ENCODE measurements around the gene IMPA2. TPM values are rescaled to one million over a fixed set of nuclear protein-coding genes. Genes with fewer than 3 reads are reported as not detected.

The IMPA2 gene
- total RNA-seq, 1 donor: 83.7 TPM

DNA sequence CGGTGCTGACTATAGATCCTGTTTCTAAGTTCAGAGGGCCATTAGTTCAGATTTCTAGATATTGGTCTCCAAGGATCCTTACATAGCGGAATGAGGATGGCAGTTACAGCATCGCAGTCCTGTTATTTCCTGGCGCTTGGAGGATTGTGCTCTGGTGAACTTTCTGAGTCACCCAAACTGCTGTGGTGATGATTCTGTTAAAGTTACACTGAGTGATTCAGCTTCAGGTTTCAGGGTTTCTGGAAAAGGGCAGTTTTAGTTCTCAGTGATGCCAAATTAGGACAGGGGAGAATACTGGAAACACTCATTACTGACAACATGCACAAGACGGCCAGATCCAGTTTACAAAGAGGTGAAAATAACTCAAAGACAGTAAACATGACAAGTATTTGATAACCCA lies 60.3 kb downstream of the IMPA2 start:
- DNase-seq (ENCODE audit: low read depth in 2 of 3, low spot score in 2 of 3): peak in 1 of 3 donors; percentile 8

DNA sequence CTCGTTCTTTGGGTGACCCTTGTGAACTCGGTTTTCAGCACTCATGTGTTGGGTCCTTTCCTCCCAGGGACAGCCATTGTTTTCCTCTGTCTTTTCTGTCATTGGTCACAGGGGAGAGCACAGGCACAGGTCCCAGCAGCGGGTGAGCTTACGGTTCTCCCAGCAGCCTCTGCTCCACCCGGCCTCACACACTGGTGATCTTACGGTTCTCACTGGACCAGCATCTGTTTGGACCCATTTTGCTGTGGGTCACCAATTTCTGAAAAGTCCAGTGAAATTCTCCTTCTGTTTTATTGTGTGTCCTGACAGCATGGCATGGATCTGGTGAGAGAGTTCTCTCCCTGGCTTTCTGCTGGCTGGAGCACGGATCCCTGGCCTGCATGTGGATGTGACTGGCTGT lies 62.5 kb downstream of the IMPA2 start:
- DNase-seq (ENCODE audit: low read depth in 2 of 3, low spot score in 2 of 3): no peak

DNA sequence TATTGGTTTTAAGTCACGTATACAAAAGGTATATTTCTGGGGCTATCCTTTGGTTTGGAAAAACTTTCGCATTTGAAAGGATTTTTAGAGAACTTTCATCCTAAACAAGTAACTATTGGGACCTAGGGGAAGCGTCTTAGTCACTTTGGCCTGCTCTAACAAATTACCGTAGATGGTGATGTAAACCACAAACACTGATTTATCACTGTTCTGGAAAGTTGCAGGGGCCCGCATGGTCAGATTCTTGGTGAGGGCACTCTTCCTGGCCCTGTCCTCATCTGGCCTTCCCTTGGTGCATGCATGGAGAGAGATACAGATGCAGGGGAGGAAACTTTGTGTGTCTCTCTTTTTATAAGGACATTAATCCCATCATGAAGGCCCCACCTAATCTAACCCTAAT lies 63.3 kb downstream of the IMPA2 start:
- DNase-seq (ENCODE audit: low read depth in 2 of 3, low spot score in 2 of 3): no peak

DNA sequence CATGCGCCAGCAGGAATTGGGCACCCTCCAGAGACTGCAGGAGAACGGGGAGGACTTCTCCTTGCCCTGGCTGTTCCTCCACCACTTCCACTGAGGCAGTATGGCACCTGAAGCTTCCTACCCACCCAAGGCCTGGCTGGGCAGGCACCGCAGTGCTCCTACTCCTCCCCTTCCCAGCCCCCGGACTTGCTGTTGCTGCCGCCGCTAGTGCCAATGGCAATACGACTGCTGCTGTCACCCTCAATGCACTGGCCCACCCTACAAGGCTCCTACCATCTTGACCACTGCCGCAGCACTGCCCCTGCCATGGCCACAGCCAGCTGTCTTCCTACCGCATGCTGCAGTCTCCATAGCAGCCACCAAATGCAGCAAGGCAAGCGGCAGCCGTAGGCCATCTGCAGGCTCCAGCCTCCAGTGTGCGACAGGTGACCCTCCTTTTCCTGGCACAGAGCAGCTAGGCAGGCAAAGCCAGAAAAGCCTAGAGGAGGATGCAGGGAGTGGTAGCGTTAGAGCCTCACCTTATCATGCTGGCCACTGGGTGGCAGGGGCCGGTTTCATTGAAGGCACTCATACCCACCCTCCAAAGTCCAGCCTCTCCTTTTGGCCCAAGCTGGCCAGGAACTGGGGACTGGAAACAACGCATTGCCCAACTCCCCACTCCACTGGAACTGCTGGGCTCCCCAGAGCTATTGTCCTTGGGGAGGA lies 64.9 kb downstream of the IMPA2 start:
- DNase-seq (ENCODE audit: low read depth in 2 of 3, low spot score in 2 of 3): no peak

DNA sequence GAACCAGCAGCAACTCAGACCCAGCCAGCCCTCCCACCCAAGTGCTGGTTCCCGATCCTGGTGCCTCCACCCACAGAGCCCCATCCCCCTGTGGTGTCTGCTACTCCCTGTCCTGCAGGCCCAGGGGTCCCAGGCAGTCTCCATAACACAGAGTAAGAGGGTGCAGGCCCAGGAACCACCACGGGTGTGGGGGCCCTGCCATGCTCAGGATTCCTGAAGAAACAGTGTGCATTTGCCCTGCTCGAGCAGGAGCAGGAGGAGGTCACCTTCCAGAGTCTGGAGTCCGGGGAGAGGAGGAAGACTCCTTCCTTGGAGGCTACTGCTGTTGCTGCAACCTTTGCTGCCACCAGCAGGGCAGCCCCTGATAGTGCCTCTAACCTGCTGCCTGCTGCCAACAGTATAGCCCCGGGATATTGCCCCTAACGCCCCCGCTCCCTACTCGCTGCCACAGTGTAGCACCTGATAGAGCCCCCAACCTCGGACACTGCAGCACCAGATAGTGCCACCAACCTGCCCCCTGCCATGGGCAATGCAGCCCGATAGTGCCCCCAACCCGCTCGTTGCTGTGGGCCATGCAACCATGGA lies 65.5 kb downstream of the IMPA2 start:
- no peak for DNase-seq (ENCODE audit: low read depth in 2 of 3, low spot score in 2 of 3)

DNA sequence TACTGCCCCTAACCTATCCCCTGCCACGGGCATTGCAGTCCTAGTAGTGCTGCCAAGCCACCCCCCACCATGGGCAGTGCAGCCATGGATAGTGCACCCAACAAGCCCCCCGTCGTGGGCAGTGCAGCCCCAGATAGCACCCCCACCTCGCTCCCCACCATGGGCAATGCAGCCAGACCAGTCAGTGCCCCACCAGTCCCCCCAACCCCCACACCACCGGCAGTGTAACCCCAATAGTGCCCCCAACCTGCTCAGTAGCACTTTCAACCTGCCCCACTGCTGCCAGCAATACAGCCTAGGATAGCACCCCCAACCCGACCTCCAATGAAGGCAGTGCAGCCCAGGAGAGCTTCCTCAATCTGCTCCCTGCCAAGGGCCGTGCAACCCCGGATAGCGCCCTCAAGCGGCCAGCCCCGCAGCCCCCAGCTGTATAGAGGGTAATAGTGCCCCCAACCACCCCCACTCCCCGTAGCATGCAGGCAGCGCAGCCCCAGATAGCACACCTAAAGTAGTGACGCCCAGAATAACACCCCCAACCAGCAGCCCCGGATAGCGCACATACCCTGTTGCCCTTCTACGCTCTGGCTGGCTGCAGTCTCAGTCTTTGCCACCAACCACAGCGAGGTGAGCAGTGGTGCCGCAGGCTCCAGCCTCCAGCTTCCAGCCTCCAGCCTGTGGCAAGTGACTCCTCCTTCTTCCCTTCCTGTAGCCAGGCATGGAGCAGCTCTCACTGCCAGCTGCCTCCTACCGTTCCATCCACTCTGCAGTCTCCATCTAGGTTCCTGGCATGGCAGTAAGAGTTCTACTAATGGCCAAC lies 66.9 kb downstream of the IMPA2 start:
- DNase-seq (ENCODE audit: low read depth in 2 of 3, low spot score in 2 of 3): no peak

DNA sequence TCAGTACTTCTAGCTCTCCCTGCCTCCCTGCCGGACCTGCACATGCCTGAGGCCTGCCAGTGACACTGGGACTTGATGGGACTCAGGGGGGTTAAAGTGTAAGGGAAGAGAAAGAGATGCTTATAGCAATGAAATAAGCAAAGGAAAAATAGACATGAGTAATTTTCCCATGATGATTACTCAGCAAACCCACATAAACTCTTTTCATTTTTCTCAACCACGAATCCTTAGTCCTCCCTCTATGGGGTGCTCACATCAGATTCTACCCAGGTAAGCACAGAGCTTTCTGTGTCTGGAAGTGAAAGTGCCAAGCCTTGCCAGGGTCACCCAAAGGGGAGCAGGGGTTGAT lies 67.5 kb downstream of the IMPA2 start:
- DNase-seq (ENCODE audit: low read depth in 2 of 3, low spot score in 2 of 3): no peak

DNA sequence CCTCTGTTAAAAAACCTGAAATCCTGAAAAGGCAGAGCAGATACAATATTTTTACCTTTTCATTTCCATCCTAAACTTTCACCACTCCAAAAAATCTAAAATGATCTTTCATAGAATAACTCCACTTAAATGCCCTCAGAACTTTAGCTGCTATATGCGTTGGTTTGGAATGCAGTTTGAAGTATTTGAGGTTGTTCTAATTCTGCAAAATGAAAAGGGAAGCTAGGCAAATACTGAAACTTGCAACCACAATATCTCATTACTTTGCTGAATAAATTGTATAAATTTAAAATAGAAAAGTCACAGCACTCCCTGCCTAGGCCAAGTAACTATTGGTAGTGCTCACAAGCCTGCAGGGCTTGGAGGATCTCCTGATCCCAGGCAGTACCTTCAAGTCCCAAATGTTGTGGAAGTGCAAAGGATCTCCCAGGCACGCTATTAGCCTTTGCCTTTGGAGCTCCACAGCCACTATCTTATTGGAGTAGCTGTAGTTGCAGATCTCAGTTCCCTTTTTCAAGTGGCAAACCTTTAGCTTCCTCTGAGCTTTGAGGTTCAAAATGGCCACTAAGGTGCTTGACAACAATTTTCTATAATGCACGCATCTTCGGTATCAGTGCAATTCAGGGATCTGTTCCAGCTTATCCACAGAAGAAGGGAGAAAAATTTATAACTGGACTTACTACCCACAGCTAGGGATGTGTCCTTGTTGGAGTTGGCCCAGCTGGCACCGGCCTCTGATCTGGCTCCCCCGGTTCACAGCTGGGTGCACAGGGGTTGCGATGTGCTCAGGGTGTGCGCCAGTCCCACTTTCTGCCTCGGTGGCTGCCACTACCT lies 68.9 kb downstream of the IMPA2 start:
- peak in 1 of 3 donors; percentile 35 for DNase-seq (ENCODE audit: low read depth in 2 of 3, low spot score in 2 of 3)

DNA sequence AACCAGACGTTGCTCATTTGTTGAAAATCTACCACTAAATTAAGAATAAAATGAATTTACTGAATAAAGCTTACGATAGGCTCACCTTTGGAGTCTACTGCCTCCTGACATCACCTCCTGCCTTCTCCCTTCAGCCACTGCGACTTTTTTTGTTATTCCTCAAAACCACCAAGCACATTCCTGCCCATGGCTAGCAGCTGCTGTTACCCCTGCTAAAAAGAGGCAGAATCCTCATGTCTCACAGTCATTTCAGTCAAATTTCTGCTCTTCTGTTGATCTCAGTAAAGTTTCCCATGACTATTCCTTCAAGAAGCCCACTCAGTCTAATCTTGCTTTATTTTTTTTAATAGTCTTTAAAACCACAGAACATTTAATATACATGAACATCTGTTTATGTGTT lies 71.6 kb downstream of the IMPA2 start:
- DNase-seq (ENCODE audit: low read depth in 2 of 3, low spot score in 2 of 3): no peak

DNA sequence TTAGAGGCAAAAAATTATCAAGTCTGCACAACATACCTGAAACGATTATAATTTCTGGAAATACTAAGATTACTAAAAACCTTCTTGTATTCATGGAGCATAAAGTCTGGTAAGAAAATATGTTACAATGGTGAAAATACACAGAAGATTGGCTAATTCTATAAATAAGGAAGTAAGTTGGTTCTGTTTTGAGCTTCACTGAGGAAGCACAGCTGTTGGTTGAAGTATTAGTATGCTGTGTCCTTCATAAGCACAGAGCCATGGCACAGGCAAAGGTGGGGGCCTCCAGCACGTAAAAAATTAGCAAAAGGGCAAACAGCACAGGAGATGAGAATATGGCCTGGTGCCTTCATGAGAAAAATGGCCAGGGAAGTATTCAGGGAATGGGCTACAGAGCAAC lies 72.0 kb downstream of the IMPA2 start:
- DNase-seq (ENCODE audit: low read depth in 2 of 3, low spot score in 2 of 3): peak in 1 of 3 donors; percentile 44

DNA sequence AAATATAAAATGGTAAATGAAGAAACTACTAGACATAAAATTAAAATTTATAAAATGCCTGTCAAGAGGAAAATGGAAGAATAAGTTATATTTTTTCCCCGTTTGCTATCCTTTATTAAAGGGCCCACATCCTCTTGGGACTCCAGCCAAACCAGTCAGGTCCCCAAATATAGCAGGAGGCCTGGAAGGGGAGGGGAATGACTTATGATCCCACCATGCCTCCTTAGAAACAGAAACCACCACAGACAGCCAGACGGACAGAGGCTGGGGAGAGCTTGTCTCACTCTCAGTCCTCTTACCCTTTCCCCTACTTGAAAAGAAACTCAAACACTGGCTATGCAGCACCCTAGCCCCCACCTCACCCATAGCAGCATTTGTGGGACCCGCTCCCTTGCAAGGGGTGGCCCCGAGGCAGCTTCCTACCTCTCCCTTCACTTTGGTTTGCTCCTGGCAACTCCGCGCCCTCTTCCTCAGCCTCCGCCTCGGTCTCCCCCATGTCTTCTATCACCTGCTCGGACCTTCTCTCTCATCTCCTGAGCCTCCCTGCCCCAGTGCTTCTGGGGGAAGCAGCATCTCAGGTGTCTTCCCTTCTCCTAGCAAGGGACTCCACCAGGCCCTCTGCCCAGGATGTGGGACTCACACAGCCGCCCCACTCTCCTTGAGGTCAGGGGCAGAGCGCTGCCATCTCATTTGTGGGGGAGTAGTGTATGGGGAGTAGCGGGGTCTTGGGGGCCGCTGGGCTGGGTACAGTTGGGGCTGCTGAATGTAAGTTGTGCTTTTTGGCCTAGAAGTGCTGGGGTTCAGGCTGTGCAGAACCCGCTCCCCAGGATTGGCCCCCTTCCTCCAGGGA lies 75.0 kb downstream of the IMPA2 start:
- no peak for DNase-seq (ENCODE audit: low read depth in 2 of 3, low spot score in 2 of 3)

DNA sequence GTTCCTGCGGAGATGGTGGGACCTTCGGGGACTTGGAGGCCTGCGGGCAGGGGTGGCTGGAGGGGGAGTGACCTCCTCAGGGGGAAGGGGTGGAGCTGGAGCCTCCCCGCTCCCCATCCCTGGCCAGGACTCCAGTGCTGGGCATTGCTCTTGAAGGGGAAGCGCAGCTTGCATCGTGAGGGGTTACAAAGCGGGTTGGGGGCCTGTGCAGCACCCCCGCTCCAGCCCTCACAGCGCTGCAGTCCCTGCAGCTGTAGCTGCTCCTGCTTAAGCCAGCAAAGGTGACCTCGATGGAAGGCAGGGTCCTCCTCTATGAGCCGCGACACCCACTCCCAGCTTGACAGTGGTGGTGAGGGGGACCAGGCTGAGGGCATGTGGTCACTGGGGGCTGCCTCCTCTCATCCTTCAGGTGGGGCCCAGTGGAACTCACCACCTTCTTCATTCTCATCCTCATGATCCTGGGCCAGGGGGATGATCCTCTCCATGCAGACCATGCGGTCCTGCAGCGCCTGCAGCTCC lies 75.6 kb downstream of the IMPA2 start:
- no peak for DNase-seq (ENCODE audit: low read depth in 2 of 3, low spot score in 2 of 3)

DNA sequence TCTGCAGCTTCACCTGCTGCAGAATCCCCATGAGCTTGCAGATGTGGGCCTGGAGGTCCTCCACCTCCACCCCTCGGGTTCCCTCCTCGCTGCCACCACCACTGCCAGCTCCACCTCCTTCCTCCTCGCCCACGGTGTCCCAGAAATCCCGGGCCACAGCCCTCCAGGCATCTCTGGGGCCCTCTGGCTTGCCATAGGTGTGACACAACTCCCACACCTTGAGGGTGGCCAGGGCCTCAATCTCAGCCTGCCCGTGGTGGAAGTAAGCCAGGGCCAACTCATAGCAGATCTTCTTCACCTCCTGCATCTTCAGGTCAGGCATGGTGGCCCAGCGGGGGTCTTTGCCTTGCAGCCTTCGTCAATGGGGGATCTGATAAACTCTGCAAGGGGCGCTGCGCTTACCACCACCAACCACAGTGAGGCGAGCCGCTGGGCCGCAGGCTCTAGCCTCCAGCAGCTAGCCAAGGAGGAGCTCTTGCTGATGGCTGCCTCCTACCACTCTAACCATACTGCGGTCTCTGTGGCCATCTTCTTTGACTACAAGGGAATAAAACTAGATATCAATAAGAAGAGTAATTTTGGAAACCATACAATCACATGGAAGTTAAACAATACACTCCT lies 76.2 kb downstream of the IMPA2 start:
- no peak for DNase-seq (ENCODE audit: low read depth in 2 of 3, low spot score in 2 of 3)

DNA sequence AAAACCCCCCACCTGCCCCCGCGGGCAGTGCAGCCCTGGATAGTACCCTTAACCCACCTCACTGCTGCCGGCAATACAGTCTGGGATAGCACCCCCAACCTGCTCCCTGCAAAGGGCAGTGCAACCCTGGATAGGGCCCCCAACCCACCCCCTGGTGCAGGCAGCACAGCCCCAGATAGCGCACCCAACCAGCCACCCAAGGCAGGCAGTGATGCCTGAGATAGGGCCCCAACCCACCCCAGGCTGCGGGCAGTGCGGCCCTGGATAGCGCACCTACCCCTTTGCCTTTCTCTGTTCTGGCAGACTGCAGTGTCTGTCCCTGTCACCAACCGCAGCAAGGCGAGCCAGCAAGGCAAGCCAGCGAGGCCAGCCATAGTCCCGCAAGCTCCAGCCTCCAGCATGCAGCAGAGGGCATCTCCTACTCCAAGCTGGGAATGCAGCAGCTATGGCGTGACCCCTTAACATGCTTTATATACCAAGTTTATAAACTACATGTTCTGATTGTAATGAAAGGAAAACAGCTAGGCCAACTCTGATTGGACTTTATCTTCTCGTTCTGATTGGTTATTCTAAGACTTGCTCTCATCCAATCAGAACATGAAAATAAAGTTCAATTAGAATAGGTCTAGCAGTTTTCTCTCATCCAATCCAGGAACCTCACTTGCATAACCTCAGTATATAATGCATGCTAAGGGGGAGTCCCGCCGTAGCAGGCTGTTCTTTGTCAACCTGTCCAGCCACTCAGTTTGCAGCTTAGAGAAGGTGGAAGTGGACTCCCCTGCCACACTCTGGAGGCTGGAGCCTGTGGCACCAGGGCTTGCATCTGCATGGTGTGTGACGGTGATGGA lies 78.3 kb downstream of the IMPA2 start:
- DNase-seq (ENCODE audit: low read depth in 2 of 3, low spot score in 2 of 3): no peak

DNA sequence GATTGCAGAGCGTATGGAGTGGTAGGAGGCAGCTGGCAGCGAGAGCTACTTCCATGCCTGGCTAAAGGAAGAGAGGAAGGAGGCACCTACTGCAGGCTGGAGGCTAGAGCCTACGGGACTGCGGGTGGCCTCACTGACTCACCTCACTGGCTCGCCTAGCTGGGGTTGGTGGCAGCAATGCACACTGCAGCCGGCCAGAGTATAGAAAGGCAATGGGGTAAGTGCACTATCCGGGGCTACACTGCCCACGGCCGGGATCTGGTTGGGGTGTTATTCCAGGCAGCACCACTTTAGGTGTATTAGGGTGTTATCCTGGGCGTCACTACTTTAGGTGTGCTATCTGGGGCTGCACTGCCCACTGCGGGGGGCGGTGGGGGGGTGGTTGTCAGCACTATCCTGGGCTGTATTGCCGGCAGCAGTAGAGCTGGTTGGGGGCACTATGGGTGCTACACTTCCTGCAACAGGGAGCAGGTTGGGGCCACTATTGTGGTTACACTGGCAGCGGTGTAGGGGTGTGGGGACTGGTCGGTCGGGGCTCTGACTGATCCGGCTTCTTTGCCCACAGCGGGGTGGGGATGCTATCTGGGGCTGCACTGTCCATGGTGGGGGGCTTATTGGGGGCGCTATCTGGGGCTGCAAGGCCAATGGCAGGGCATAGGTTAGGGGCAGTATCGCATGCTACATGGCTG lies 79.0 kb downstream of the IMPA2 start:
- DNase-seq (ENCODE audit: low read depth in 2 of 3, low spot score in 2 of 3): no peak

DNA sequence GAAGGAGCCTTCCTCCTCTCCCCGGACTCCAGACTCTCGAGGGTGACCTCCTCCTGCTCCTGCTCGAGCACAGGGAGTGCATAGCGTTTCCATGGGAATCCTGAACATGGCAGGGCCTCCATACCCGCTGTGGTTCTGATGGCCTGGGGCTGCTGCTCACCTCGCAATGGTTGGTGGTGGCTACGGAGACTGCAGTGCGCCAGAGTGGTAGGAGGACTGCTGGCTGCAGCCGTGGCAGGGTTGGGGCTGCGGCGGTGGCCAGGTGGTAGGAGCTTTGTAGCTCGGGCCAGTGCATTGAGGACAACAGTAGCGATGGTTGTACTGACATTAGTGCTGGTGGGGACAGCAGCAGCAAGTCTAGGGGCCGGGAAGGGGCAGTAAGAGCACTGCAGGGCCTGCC lies 80.4 kb downstream of the IMPA2 start:
- no peak for DNase-seq (ENCODE audit: low read depth in 2 of 3, low spot score in 2 of 3)

DNA sequence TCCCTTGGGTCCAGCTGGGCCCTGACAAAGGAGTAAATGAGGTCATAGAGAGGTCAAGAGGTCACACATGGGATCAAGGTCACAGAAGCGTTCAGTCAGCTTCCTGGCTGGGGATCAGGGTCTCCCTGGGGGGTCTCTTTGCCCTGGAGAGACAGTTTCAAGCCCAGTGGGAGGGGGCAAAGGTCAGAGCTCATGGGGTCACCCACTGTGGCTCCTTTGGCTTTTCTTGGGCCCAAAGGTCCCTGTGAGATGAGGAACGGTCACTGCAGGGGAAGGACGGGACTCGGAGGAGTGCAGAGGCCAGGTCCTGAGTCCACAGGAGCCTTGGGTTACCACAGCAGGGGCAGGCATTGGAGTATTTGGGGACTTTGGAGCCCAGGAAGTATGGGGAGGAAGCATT lies 81.7 kb downstream of the IMPA2 start:
- no peak for DNase-seq (ENCODE audit: low read depth in 2 of 3, low spot score in 2 of 3)
